T-helper 2 cell (primary cell): ENCODE data around the gene HDAC8.
"Not testable (repeated sequence)": the region's sequence is repeated elsewhere in the genome, so short reads cannot be mapped to it uniquely, and the experiment has no call there.

Experiments
- DNase-seq, 5 experiments: peaks; one replicate each; pipeline versions ENCODE4 v3.0.0 to v3.0.0-alpha.2; 2012 to 2022

HDAC8 gene

DNA sequence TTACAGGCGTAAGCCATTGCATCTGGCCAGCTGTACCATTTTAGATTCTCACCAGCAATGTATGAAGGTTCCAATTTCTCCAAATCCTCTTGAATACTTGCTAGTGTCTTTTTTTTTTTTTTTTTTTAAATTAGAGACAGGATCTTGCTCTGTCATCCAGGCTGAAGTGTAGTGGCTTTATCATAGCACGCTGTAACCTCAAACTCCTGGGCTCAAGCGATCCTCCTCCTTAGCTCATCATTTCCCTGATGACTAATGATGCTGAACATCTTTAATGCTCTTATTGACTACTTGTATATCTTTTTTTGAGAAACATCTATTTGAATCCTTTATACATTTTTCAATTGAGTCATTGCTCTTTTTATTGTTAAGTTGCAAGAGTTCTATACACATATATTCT is 40.3 kb downstream of the HDAC8 start:
- no peak for DNase-seq

- peak in 1 of 5 experiments; percentile 16 for DNase-seq
Observed at GRCh38 chrX:72526534-72527508, 45.8 kb downstream of the HDAC8 start.

- no peak for DNase-seq
Observed at GRCh38 chrX:72498782-72499181, 73.9 kb downstream of the HDAC8 start.

- DNase-seq: no peak
Observed at GRCh38 chrX:72495046-72495445, 77.6 kb downstream of the HDAC8 start.

DNA sequence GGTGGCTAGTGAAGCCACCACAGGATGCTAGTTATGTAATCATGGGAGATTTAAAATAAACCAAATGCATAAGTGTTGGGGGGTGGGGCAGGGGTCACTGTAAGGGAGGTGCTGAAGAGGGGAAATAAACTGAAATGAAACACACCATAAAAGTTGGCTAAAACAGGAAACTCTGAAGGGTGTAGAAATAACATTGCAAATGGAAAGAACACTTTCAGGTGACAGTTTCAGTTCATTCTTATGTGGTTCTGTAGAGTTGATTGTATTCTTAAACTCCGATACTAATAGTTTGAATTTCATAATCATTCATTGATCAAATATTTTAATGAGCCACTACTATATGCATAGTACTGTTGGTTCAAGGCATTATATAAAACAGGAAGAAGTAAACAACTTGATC is 80.1 kb downstream of the HDAC8 start:
- no peak for DNase-seq

GRCh38 chrX:72490221-72490620 is 82.4 kb downstream of the HDAC8 start:
- DNase-seq: not testable (repeated sequence)

- DNase-seq: no peak
Observed at GRCh38 chrX:72487661-72488060, 85.0 kb downstream of the HDAC8 start.

GRCh38 chrX:72479324-72480274 is 93.0 kb downstream of the HDAC8 start:
- DNase-seq: no peak

GRCh38 chrX:72478853-72479252 is 93.8 kb downstream of the HDAC8 start:
- DNase-seq: no peak

DNA sequence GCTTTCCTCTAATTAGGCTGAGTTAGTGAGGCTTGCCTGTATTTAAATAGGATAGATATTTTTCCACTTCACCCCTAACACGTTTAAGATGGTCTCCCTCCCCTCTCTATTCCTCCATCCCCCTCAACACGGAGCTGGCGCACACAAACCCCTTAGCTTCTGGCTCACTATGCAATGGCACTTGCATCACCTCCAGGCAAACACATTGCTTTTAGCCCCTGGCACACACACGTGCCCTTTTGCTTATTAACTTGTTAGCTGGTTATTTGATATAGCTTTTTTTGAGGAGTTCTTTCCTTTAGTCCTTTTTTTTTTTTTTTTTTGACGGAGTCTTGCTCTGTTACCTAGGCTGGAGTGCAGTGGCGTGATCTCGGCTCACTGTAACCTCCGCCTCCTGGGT is 94.3 kb downstream of the HDAC8 start:
- no peak for DNase-seq

DNA sequence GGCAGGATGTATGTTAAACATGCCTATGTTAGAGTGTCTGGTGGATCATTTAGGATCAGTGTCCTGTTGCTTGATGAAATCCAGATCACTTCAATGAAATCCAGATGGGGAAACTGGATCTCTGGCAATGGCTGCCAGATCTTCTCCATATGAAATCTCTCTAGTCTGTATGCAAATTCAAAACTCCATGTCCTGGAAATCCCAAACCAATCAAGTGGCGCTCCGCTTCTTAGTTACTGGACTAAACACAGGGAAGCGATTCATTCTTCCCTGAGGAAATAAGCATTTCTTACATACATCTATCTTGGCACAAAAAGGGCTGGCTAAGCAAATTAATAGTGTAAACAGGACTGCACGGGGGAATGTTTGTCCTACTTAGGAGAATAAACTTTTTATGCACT is 94.9 kb downstream of the HDAC8 start:
- no peak for DNase-seq

- no peak for DNase-seq
Observed at GRCh38 chrX:72477376-72477775, 95.3 kb downstream of the HDAC8 start.

DNA sequence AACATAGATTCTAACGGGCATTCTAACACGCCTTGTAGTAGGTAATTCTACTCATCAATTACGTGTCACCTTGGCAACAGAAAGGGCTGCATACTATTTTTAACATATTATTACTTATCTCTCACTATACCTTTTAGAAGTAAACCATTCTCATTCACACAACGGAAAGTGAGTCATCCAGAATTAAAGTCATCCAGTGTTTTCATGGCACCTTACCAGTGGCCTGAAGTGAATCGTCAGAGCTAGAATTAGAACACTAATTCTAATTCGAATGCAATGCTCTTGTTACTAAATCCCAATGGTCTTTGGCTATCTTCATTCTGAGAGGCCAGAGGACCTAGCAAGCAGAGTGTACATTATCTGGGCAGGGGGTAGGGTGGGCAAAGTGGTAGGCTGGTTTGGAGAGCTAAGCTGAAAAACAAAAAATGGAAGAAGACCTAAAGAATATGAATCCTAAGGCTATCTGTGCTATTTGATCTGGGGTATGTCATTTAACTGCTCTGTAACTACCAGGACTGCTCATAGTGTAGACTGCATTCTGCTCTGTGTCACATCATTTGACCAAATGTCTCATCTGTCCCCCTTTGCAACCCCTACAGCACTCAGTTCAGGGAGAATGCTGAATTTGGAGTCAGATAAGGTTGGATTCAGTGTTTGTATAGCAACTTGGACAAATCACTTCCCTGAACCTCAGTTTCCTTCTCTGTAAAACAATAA is 96.5 kb downstream of the HDAC8 start:
- DNase-seq: no peak

DNA sequence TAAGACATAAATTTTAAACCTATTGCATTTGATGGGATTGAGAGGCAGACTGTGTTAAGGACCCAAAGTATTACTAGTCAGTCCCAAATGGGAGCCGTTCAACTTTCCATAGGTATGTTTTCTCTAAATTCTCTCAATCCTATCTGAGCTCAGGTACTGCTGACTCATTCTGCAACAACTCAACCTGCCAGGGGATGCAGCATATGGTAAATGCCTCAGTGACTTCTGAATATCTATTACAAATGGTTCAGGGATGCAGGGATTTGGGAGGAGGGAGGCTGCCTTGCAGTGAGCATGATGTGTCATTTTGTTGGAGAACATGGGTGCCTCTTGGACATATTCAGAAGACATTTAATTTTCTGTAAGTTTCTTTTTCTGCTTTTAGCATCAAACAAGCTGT is 97.3 kb downstream of the HDAC8 start:
- no peak for DNase-seq

DNA sequence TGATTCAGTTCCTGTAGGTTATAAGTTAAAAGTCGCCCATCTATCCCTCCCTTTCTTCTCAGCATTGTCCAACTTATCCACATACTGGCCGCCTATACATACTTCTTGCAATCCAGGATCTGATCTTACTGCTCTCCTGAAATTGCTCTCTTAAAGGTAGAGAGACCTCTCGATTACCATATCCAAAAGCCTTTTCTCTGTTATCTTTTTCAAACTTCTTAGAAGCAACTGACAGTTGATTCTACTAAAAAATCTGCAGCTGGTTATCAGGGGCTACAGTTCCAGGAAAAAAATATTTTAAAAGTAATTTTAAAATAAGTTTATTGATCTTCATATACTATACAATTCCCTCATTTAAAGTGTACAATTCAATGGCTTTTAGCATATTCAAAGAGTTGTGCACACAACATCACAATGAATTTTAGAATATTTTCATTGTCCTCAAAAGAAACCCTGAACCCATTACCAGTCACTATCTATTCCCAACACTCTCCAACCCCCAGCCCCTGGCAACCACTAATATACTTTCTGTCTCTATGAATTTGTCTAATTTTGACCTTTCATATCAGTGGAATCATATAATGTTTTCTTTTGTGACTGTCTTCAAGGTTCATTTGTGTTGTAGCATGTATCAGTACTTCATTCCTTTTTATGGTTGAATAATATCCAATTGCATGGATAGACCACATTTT is 102.0 kb downstream of the HDAC8 start:
- no peak for DNase-seq

DNA sequence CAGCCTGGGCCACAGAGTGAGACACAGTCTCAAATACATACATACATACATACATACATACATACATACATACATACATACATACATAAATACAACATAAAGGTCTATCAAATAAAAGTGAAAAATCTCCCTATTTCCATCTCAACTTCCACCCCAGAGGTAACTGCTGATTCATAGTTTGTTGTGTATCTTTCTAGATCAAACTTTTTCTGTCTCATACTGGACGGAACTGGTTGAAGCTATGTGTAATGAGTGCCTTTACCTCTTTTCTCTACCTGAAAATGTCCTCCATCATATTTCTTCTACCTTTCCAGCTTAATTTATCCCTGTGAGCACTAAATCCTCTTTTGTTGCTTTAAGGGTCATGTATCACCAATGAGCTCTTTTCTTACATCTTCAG is 102.5 kb downstream of the HDAC8 start:
- no peak for DNase-seq

DNA sequence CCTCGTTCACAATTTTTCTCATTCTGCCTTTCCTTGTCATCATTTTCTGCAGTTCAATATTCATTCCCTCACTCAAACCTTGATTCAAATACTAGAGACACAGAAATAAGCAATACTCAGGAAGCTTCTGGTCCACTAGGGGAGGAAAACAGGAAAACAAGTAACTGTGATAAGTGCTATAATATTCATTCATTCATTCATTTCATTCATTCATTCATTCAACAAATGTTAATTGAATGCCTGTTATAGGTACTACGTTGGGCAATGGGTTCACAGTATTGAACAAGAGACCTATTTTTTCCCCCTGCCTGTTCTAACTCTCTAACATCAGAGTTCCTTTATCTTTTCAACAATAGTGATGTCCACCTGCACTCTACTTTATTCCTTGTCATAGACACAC is 104.0 kb downstream of the HDAC8 start:
- DNase-seq: no peak

DNA sequence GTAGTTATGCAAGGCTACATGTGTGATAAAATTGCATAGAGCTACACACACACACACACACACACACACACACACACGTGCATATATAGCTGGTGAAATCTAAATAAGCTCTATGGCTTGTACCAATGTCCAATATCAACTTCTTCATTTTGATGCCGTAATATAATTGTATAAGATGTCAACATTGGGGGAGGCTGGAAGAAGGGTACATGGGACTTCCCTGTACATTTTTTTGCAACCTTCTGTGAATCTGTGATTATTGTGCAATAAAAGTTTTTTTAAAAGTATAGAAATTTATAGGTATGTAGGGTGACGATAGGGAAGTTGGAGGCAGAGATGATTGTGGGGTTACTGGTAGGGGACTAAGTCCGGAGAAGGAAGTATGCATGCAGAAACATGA is 105.5 kb downstream of the HDAC8 start:
- DNase-seq: peak in 1 of 5 experiments; percentile 54

GRCh38 chrX:72466493-72466892 is 106.2 kb downstream of the HDAC8 start:
- no peak for DNase-seq

DNA sequence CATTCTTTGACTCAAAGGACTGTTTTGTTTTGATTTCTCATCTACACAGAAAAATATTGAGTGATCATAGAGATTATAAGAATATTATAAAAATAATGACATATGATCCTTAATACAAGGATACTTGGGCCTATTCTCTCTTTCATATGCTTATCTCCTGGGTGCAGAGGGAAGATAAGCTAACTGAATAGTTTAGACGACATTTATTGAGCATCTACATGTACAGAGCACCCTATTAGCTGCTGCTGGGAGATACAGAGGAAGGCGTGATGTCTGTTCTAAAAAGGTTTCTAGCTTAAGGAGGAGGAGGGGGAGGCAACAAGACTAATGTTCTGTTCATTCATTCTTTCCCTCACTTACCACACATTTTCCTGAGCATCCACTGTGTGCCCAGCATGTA is 106.8 kb downstream of the HDAC8 start:
- DNase-seq: no peak

DNA sequence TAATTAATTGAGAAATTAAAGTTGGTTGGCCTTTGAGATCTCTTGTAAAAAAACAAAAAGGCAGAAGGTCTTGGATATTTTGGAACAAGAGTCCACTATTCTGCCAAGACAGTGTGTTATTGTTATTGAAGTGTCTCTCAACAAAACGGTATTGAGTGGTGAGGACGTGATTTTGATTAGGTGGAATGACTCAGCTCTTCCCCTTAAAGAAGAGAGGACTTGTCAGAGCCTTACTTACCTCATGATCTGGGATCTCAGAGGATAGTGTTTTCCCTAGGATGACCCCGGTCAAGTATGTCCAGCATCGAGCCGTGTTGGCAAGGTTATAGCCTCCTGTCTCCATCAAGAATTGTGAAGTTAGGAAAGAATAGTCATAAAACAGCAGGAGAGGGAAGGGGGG is 110.9 kb downstream of the HDAC8 start:
- DNase-seq: no peak

- no peak for DNase-seq
Observed at GRCh38 chrX:72461288-72461687, 111.4 kb downstream of the HDAC8 start.
